Urinary bladder (tissue), 4 donors: ENCODE measurements around the gene ZNF236. TPM values are rescaled to one million over a fixed set of nuclear protein-coding genes. Genes with fewer than 3 reads are reported as not detected.
"Not testable (repeated sequence)": the region's sequence is repeated elsewhere in the genome, so short reads cannot be mapped to it uniquely, and the experiment has no call there.

Source experiments
- DNase-seq: peaks from one replicate; pipeline ENCODE4 v3.0.0-alpha.2; 2015; ENCODE audit errors: extremely low spot score
- H3K27ac ChIP-seq: one replicate; pipeline ENCODE4 v1.5.1; 2013; ENCODE audit warnings: low read depth, mild to moderate bottlenecking, moderate library complexity
- H3K36me3 ChIP-seq: one replicate; pipeline ENCODE4 v1.6.1; 2013; ENCODE audit warnings: mild to moderate bottlenecking, moderate library complexity; ENCODE audit not compliant: insufficient read depth
- H3K4me1 ChIP-seq: one replicate; pipeline ENCODE4 v1.6.1; 2013; ENCODE audit warnings: mild to moderate bottlenecking, moderate library complexity; ENCODE audit not compliant: insufficient read depth
- H3K4me3 ChIP-seq: one replicate; pipeline ENCODE4 v1.5.1; 2013; ENCODE audit warnings: low read depth, low read length
- WGBS: extraction: QIAGEN DNeasy Blood & Tissue Kit; methylation state at CpG from one replicate; pipeline ENCODE4 v1.1.7; 2013; 5-methylcytosine and 5-hydroxymethylcytosine counted together
- polyA plus RNA-seq: library from polyadenylated mRNA; stranded (reverse); fragments of 200-250 nt; gene quantifications from one replicate; pipeline ENCODE4 v1.2.3, GENCODE V29; 2013
- total RNA-seq: library from RNA; depleted of rRNA; stranded (reverse); fragments of >200 nt; gene quantifications from one replicate; pipeline ENCODE4 v1.2.3, GENCODE V29; 2014
- donor health status: healthy with polysubstance abuse.
- donor health status: healthy.

ZNF236 gene
- total and polyA plus RNA-seq, 2 donors, result 4.0 to 24.7 TPM

DNA sequence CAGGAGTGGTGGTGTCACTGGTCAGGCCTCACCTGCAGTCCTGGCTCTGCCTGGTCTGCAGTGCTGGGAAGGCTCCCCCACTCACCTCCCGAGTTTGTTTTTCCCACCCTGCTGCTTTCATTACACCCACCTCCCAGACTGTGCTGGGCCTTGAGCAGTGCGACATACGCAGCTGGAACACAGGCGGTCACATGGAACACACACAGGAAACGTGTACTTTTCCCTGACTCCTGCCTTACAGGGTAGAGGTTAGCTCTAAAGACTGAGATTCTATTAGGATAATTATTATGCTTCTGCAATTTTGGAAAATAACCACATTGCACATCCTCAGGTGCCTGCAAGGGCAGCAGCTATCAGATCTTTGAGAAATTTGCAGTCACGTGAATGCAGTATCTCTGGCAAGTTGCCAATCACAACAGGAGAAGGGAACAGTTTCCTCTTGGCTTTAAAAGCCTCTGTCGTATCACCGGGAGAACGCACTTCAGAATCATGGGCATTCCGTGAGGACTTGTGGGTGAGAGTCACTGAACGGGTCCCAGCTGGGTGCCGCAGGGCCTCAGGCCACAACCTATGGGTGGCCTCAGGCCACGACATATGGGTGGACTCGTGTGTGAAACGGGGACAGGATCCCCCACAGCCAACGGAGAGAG, 136.5 kb downstream of the ZNF236 start:
- Histone ChIP-seq H3K27ac (no peak overlapping the region), H3K4me3 (no peak overlapping the region), H3K36me3 (no peaks in the 10 kb centered on the region), H3K4me1 (no peaks in the 10 kb centered on the region)
- WGBS, result 74% methylated on average over 16 of the region's 16 CpGs
- DNase-seq, result peak; percentile 40

- Histone ChIP-seq H3K4me3 (no peak overlapping the region), H3K4me1 (no peaks in the 10 kb centered on the region), H3K36me3 (no peaks in the 10 kb centered on the region), H3K27ac (no peak overlapping the region)
- no peak for DNase-seq
- 93% methylated on average over 8 of the region's 8 CpGs for WGBS
These were observed 137.2 kb downstream of the ZNF236 start for GRCh38 chr18:76959605-76960004.

- Histone ChIP-seq H3K4me3 (no peak overlapping the region), H3K36me3 (no peaks in the 10 kb centered on the region), H3K27ac (no peak overlapping the region), H3K4me1 (no peaks in the 10 kb centered on the region)
- DNase-seq, result no peak
- WGBS, result 97% methylated on average over 16 of the region's 16 CpGs
These were observed 138.2 kb downstream of the ZNF236 start for GRCh38 chr18:76960528-76961035.

GRCh38 chr18:76962851-76963250, 140.5 kb downstream of the ZNF236 start:
- H3K4me1 ChIP-seq, result no peaks in the 10 kb centered on the region
- 99% methylated on average over 1 of the region's 1 CpG for WGBS
- H3K27ac ChIP-seq, result no peak overlapping the region
- H3K4me3 ChIP-seq, result no peak overlapping the region
- no peaks in the 10 kb centered on the region for H3K36me3 ChIP-seq
- DNase-seq, result no peak

DNA sequence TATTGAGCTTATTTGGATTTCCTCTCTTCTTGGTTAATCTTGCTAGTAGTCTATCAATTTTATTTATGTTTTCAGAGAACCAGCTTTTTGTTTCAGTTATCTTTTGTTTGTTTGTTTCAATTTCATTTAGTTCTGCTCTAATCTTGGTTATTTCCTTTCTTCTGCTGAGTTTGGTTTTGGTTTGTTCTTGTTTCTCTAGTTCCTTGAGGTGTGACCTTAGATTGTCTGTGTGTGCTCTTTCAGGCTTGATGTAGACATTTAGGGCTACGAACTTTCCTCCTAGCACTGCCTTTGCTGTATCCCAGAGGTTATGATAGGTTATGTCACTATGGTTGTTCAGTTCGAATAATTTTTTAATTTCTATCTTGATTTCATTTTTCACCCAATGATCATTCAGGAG, 141.6 kb downstream of the ZNF236 start:
- DNase-seq, result no peak
- Histone ChIP-seq H3K36me3 (peaks cover 2% of the 10 kb centered on the region), H3K4me3 (no peak overlapping the region), H3K27ac (no peak overlapping the region), H3K4me1 (no peaks in the 10 kb centered on the region)
- 95% methylated on average over 2 of the region's 2 CpGs for WGBS

- not testable (repeated sequence) for H3K4me1 ChIP-seq, DNase-seq
- 97% methylated on average over 11 of the region's 11 CpGs for WGBS
These were observed 143.3 kb downstream of the ZNF236 start for GRCh38 chr18:76965555-76966151.

GRCh38 chr18:76967299-76967698, 144.9 kb downstream of the ZNF236 start:
- not testable (repeated sequence) for H3K4me1 ChIP-seq, H3K4me3 ChIP-seq, H3K36me3 ChIP-seq, H3K27ac ChIP-seq, DNase-seq

More at GRCh38 chr18:76965555-76966151, 143.3 kb downstream of the ZNF236 start:
- not testable (repeated sequence) for H3K27ac ChIP-seq, H3K4me3 ChIP-seq, H3K36me3 ChIP-seq

DNA sequence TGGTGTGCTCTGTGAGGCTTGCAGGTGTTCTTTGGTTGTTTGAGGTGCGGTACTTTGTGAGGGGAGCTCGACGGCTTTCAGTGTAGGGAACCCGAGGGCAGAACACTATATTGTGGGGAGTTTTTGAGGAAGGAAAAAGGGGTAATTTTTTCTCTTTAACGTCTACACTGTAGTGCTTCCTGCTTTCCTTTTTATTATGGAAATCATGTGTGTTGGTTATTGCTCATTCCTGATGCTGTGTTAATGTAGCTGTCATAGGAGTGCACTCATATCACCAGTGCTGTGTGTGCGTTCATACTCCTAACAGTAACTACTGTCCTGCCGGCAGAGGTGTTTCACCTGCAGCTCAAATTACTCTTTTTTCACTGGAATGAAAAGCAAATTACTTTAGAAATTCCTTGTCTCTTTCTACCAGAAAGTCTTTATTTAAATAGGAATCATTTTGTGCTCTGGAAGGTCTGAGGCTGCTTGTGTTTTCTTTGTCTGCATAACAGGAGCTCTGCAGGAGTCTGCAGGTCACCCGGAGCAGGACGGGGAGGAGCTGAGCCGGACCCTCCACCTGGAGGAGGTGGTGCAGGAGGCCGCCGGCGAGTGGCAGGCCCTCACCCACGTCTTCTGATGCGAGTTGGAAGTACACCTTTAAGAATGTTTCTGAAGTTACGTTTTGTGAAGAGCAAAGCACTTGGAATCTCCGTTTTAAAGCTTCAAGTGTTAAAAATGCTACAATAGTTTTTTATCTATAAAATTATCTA, 145.5 kb downstream of the ZNF236 start:
- 63% methylated on average over 17 of the region's 17 CpGs for WGBS
- no peak overlapping the region for H3K27ac ChIP-seq

DNA sequence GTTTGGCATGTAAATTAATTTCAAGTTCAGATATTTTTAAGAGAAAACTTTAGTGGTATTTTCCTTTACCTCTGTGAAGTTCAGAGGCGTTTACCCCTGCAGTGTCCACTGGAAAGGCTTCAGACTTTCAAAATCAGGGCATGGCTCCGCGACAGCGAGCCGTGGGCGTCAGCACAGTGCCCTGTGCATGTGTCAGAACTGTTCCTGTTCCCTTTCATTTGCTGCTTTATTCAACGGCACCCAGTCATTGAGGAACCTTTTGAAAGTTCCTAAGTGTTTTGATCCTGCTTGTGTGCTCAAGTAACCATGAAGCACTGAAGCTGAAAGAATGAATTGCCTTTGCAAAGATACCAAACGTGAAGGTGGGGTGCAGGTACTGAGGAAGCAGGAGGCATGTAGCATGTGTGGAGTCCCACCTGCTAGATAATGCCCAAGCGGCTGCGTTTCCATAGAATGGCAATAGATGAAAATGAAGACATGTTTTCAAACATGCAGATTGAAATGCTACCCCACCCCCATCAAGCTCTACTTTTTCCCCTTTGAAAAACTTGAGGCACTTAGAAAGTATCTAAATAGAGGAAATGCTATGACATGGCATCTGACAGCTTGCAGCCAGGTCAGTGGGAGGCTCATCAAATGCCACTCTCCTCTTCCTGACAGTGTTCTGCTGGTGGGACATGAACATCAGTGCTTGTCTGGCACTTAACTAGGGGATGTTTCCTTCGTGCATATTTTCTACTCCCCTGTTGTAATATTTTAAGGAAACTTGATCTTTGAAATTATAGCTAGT, 148.6 kb downstream of the ZNF236 start:
- Histone ChIP-seq H3K4me1 (no peaks in the 10 kb centered on the region), H3K36me3 (peaks cover 4% of the 10 kb centered on the region), H3K27ac (no peak overlapping the region), H3K4me3 (no peak overlapping the region)
- DNase-seq, result no peak
- 81% methylated on average over 11 of the region's 11 CpGs for WGBS

More for the DNA sequence above, 145.5 kb downstream of the ZNF236 start:
- no peak for DNase-seq
- H3K36me3 ChIP-seq, result peaks cover 2% of the 10 kb centered on the region
- no peaks in the 10 kb centered on the region for H3K4me1 ChIP-seq
- H3K4me3 ChIP-seq, result no peak overlapping the region

DNA sequence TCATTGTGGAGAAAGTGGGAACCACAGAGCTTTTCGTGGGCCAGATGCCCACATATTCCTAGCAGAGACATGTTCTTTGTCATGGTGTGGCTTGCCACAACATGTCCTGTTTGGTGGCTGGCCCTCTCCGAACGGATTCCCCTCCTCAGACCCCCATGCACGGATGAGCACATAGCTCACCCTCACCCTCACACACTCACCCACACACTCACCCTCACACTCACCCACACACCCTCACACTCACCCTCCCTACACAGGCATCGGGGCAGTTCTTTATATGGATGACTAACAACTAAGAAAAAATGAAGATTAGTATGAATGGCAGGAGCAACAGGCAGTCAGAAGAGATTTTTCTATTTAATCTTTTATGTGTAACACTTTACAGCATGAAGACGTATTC, 149.9 kb downstream of the ZNF236 start:
- Histone ChIP-seq H3K4me3 (no peak overlapping the region), H3K4me1 (no peaks in the 10 kb centered on the region), H3K27ac (no peak overlapping the region), H3K36me3 (peaks cover 4% of the 10 kb centered on the region)
- 81% methylated on average over 6 of the region's 6 CpGs for WGBS
- no peak for DNase-seq

GRCh38 chr18:76972846-76973519, 150.6 kb downstream of the ZNF236 start:
- H3K36me3 ChIP-seq, result peaks cover 4% of the 10 kb centered on the region
- no peak for DNase-seq
- WGBS, result 57% methylated on average over 13 of the region's 13 CpGs

GRCh38 chr18:76973520-76974266, 151.3 kb downstream of the ZNF236 start:
- Histone ChIP-seq H3K36me3 (peaks cover 3% of the 10 kb centered on the region), H3K4me1 (no peaks in the 10 kb centered on the region), H3K27ac (no peak overlapping the region), H3K4me3 (no peak overlapping the region)
- DNase-seq, result no peak
- WGBS, result 94% methylated on average over 20 of the region's 20 CpGs

More at GRCh38 chr18:76972846-76973519, 150.6 kb downstream of the ZNF236 start:
- Histone ChIP-seq H3K27ac (no peak overlapping the region), H3K4me3 (no peak overlapping the region), H3K4me1 (no peaks in the 10 kb centered on the region)
